Central memory CD4-positive, alpha-beta T cell (primary cell): ENCODE data around the gene IL25.
A peak's percentile ranks its signal among the peaks of the same experiment; 100 is the strongest.
"Not testable (repeated sequence)": the region's sequence is repeated elsewhere in the genome, so short reads cannot be mapped to it uniquely, and the experiment has no call there.

ENCODE experiments used
- DNase-seq: peaks from one replicate; pipeline ENCODE4 v3.0.0; 2022
- total RNA-seq, 3 experiments: gene quantifications; one replicate each; lab custom pipeline; 2026; lab: John Stamatoyannopoulos, UW

Gene IL25
- 0 reads per million in 3 experiments for total RNA-seq

DNA sequence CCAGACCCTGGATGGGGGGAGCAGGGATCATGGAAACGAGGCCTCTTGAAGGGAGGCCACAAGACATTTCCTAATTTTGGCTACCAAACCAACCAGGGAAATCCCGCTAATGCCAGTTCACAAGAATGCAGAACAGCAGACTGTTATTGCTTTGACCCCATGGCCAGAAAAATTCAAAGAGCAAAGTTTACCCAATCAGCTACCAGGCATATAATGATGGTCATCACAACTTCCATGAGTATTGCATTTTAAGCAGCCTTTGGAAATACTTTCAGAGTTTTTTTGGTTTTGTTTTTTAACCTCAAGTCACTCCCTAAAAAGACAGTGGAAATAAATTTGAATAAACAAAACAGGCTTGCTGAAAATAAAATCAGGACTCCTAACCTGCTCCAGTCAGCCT lies at the start of gene IL25:
TSS of gene IL25 (plus strand) at position 301 of the 400 bp plus-strand sequence.
- no peak for DNase-seq

DNA sequence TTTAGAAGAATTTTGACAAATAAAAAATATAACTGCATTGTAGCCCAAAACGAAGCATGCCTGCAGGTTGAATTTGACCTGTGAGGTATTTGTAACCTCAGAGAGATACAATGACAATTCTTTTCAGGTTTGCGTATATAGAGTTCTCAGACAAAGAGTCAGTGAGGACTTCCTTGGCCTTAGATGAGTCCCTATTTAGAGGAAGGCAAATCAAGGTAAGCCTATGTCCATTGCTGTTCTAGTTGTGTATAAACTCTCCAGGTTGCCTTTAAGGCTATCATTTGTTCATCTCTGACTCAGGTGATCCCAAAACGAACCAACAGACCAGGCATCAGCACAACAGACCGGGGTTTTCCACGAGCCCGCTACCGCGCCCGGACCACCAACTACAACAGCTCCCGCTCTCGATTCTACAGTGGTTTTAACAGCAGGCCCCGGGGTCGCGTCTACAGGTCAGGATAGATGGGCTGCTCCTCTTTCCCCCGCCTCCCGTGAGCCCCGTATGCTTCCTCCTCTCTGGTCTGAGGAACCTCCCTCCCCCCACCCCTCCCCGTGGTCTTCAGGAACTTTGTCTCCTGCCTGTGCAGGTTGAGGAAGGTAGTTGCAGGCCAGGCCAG lies 48.7 kb upstream of the IL25 start:
- no peak for DNase-seq

DNA sequence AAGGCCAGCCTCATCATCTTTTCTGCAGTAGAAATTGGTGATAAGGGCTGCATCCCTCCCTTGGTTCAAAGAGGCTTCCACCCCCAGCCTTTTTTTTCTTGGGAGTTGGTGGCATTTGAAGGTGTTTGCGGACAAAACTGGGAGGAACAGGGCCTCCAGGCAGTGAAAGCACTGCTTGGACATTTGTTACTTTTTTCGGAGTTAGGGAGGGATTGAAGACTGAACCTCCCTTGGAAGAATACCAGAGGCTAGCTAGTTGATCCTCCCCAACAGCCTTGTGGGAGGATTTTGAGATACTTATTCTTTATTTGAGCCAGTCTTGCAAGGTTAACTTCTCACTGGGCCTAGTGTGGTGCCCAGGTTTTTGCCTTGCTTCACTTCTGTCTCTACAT lies 48.2 kb upstream of the IL25 start:
- no peak for DNase-seq

DNA sequence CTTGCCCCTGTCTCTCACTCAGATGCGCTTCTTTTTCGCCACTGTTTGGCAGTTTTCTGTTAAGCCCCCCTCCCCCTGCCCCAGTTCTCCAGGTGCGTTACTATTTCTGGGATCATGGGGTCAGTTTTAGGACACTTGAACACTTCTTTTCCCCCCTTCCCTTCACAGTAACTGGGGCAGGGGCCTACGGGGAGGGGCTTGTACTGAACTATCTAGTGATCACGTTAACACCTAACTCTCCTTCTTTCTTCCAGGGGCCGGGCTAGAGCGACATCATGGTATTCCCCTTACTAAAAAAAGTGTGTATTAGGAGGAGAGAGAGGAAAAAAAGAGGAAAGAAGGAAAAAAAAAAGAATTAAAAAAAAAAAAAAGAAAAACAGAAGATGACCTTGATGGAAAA lies 47.6 kb upstream of the IL25 start:
- no peak for DNase-seq

DNA sequence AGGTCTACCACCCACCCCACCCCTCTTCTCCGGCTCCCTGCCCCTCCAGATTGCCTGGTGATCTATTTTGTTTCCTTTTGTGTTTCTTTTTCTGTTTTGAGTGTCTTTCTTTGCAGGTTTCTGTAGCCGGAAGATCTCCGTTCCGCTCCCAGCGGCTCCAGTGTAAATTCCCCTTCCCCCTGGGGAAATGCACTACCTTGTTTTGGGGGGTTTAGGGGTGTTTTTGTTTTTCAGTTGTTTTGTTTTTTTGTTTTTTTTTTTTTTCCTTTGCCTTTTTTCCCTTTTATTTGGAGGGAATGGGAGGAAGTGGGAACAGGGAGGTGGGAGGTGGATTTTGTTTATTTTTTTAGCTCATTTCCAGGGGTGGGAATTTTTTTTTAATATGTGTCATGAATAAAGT lies 46.9 kb upstream of the IL25 start:
- not testable (repeated sequence) for DNase-seq

DNA sequence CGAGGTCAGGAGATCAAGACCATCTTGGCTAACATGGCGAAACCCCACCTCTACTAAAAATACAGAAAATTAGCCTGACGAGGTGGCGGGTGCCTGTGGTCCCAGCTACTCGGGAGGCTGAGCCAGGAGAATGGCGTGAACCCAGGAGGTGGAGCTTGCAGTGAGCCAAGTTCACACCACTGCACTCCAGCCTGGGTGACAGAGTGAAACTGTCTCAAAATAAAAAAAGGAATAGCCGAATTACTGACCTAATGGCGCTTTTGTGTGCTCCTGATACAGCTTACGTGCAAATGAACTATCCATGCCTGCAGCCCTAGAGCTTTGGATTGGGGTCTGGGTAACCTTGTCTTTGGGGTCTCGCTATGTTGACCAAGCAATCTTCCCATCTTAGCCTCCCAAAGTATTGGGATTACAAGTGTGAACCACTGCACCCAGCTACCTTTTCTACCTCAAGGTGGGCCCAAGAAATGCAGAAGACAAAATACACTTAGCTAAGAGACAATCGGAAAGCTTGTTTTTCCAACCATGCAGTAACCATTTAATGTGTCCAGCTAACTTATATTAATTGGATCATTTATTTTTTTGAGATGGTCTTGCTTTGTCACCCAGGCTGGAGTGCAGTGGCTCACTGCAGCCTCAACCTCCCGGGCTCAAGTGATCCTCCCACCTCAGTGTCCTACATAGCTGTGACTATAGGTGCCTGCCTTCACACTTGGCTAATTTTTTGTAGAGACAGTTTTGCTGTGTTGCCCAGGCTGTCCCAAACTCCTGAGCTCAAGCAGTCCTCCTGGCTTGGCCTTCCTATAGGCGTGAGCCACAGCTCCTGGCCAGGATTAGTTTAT lies 45.9 kb upstream of the IL25 start:
- DNase-seq: no peak

DNA sequence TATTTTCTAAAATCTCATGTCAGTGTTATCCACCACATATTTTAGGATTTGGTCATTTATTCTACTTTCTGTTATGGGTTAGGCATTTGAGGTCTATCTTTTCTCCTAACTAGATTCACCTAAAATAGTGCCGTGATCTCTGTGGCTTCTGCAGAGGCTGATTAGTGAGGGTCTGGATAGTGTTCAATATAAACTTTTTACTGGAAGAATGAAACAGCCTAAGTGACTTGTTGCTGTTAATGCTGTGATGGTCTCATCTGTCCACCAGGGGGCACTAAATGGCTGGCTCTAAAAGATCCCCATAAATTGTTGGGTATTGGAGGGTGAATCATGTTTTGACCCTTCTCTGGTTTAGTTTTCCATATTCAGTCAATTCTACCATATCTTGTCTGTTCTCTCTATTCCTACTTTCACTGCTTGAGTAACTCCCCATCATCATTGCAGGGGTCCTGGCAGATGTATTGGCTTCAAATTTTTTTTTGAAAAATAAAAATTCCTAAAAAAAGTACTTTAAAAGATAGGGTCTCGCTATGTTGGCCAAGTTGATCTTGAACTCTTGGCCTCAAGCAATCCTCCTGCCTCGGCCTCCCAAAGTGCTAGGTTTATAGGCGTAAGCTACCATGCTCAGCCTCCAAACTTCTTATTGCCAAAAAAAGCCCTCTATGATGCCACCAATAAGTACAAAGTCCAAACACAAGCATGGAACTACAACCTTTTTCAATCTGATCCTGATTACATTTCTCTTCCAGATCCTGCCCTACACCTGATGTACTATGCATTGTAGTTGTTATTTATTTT lies 44.5 kb upstream of the IL25 start:
- peak; percentile 50 for DNase-seq

DNA sequence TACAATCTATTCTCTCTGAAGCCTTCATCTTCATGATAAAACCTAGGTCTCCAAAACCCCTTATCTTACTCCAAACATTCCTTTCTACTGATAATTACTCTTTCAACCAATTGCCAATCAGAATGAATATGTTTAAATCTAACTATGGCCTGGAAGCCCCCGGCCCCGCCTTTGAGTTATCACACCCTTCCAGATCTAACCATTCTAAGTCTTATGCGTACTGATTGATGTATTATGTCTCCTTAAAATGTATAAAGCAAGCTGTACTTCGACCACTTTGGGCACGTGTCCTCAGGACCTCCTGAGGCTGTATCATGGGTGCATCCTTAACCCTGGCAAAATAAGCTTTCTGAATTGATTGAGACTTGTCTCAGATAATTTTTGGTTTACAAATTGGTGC lies 37.0 kb upstream of the IL25 start:
- no peak for DNase-seq

DNA sequence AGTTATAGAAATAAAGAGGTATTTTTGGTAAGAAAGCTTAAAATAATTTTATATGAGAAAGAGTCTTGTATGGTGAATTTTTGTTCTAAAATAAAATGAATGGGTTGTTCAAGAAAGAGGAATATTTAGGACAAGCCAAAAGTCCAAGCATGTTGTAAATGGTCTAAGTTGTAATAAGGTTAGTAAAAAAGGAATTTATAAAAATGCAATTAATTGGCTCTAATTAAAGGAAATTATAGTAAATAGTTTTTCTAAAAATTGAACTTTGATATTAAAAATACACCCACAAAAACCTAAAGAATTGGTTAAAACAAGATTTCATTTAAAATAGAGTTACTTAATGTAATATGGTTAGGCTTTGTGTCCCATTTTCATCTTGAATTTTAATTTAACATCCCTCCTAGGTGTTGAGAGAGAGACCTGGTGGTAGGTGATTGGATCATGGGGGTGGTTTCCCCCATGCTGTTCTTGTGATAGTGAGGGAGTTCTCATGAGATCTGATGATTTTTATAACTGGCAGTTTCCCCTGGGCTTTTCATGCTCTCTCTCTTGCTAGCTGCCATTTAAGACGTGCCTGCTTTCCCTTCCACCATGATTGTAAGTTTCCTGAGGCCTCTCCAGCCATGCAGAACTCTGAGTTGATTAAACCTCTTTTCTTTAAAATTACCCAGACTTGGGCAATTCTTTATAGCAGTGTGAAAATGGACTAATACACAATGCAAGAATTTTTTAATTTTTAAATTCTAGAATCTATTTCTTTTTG lies 32.9 kb upstream of the IL25 start:
- no peak for DNase-seq

DNA sequence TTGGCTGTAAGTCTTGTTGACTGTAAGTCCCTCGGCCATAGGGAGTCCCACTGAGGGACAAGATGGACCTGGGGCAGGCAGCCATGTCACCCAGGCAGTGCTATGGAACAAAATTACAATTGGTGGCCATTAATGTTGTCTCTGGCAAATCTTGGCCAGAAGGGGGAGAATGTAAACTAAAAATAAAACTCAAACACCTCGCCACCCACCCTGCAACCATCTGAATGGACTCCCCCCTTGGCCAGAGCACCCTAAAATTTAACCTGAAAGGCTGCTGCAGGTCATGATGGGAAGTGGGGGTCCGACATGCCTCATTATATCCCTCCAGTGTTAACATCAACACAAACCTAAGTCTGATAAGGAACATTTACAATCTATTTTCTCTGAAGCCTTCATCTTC lies 28.1 kb upstream of the IL25 start:
- DNase-seq: no peak

DNA sequence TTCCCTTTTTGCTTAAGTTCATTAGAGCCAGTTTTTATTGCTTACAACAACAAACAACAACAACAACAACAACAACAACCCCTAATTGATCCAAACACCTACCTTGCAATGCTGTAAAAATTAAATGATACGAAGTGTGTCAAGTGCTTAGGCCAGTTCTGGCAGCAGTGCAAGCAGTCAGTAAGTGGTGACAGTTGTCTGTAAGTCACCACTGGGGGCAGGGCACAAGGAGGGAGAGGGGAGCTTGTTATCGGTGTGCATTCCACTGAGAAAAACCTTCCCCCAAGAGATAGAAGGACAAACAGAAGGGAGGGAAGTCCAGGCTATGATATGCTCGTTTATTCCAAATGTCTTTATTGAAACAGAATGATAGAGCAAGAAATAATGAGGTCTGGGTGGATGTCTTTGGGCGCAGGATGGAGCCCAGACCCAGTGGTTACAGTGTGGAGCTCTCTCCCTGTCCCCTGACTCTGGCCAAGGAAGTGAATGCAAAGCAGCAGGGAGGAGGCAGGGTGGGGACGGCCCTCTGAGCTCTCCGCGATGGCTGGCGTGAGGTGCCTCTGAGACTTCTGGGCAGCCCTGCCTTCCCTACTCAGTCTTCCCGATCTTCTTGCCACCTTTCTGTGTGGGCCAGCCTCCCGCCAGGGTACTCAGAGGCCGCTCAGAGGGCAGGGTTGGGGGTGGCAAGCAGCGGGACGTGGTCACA lies 26.5 kb upstream of the IL25 start:
- no peak for DNase-seq

DNA sequence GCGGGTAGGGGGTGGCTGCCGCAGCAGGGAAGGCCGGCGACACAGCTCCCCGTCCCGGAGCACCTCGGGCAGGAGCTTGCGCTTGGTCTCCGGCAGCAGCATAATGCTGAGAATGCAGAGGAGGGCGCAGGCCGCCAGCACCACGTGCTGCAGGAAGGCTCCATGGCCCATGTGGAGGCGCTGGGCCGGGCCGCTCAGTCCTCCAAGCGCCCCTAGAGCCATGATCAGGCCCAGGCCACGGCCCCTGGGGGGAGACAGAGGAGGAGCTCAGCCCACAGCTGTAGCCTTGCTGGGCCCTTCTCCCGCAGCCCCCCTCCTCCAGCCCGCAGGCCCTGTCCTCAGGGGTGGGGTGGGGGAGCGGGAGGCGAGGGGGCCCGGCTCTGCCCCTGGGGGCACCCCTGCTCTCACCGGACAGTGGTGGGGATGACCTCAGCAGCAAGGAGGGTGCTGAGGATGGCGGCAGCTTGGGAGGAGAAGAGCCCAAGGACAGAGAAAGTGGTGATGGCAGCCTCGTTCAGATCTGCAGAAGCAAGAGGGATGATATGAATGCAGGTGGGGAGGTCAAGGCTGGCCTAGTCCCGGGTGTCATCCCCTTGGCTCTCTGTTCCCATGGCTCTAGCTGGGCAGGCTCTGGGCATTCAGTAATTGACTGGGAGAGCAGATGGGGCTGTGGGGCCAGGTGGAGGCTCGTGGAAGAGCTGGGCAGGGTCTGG lies 25.8 kb upstream of the IL25 start:
- DNase-seq: no peak

DNA sequence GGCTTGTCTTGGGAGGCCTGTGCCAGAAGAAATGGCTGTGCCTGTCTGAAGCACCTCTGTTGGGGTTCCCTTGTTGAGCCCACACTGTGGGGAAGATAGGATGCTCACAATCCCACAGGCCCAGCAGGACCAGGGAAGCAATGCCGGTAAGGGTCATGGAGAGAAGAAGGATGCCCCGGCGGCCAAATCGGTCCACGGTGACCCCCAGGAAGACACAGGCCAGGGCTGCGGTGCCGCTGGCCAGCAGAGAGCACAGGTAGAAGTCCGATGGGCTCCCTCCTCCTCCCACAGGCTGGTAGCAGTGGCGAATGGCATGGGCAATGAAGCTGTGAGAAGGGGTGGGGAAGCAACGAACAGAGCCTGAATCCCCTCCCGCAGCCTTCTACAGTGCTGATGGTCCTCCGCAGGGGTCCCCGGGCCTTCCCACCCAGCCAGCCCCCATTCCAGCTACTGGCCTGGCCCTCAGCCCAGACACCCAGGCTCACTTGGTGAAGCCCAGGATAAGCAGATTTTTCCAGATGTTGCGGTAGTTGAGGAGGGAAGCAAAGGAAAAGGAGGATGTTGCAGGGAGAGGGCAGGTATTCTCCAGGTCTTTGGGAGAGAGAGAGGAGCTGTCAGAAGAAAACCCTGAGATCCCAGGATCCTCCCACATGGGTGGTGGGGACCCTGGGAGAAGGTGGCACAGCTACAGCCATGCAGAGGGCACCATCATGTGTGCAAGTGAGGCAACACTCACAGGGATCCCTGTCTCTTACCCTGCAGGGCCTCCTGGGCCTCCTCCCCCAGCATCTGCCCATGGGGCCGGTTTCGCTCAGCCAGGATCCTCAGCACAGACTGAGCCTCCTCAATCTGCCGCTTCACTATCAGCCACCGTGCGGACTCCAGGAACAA lies 25.0 kb upstream of the IL25 start:
- DNase-seq: no peak

DNA sequence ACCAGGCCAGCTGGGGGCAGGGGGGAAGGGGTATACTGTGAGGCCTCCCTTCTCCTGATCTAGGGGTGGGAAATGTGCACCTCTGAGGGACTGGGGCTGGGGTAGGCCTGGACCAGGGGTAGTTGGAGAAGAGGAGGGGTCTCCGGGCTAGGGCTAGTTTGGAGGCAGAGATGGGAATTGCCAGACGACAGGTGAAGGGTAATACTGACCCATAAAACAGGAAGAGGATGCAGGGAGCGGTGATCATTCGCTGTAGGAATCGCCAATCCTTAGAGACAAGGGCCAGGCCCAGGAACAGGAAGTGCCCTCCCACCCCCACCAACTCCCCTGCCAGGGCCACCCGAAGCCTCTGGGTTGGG lies 24.3 kb upstream of the IL25 start:
- no peak for DNase-seq

DNA sequence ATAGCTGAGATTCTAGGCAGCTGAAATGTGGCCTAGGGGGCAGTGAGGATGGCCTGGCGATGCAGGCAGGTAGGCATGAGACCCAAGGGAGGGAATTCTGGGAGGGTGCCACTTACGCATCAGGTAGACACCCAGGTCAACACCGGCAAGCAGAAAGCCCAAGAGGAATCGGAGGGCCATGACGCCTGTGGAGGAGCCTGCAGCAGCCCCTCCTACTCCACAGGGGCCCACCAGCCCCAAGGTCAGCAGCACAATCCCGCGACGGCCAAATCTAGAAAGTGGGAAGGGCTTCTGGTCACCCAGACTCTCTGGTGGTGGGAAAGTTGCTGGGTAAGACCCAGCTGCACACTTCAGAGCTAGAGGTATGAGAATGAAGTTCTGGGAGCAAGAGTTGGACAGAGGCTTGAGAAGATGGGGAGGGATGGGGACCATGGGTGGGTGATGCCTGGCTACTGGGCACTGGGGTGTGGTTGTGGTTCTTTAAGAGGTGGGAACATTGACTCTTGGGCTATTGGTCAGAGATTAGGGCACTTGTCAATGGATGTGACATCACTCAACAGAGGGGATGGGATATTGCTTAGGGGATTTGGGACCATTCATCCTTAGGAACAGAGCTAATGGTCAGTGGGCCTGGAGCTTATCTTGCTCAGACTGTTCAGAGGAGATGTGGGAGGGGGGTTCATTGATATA lies 23.3 kb upstream of the IL25 start:
- no peak for DNase-seq

DNA sequence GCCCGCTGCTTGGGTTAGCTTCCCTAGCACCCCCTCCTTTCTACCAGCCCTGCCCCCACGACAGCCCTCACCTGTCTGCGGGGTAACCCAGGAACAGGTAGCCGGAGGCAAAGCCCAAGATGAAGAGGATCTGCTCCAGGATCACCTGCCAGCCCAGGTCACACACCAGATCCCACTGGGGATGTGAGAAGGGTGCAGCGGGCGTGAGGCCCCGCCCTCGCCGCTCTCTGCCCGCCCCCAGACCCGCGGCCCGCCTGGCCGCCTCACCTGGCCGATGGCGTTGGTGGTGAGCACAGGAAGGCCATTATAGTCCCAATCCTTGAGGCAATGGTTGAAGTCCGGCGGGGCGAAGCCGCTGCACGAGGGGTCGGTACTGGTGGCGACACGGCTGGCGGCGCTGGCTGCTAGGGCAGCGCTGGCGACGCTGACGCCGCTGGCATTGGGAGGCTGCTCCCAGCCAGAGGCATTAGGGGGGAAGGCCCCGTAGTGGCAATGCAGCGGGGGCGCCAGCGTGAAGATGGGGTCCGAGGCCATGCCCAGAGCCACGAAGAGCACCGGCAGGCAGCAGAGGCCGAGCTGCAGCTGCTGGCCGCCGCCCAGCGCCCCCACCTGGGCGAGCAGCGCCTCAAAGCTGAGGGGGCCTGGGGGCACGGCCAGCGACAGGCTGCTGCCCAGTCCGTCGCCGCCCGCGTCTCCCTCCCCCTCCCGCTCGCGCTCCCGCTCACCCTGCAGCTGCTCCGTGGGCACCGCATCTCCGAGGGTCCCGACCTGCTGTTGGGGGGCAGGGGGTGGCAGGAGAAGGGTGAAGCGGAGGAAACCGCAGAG lies 20.7 kb upstream of the IL25 start:
- DNase-seq: no peak

DNA sequence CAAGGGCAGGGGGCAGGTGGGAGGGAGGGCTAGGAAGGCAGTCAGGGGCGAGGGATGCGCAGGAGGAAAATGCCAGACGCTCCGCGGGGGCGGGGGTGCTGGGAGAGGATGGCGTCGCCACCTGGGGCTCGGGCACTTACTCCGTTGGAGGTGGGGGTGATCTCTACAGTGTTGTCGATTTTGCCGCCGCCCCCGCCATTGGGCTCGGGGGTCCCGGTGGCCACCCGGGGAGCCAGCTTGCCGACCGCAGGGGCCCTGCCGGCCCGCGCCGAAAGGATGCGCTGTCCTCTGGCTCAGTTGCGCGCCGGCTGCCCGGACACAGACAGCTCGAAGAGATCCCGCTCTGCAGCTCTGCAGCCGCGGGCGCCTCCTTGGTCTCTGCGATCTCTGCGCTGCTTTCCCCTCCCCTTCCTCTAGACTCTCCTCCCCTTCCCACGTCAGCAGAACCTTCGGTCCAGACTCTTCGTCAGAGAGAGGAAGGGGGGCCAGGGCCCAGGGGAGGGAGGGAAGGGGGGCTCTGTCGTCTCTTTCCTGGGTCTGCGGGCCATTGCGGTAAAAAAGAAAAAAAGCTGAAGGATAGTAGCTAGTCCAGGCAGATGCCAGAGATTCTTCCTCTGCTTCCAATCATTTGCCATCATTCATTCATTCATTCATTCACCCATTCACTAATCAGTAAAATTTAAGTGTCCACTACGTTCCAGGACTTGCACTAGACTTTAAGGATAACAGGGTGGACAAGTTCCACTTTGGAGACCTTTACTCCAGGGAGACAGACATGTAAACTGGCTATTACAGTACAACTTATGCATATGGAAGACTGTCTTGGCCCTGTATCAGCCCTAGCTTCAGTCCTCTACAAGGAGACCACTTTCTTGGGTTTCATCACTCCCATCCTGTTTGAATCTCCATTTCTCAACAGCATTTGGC lies 19.8 kb upstream of the IL25 start, which contains the start of gene SLC22A17:
TSS of gene SLC22A17 (minus strand) at position 382 of the 927 bp plus-strand sequence.
- DNase-seq: peak; percentile 59

DNA sequence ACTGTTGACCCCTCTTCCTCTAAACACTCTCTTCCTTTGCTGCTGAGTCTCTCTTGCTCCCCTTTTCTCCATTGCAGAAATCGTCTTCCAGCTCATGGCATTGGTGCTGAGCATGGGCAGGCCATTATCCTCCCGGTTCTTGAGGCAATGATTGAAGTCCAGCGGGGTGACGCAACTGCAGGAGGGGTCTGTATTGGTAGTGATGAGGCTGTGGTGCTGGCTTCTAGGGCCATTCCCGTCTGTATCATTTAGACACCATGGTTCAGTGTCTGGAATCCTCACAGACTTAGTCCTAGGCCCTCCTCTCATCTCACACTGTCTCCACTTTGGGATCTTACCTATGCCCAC lies 19.2 kb upstream of the IL25 start:
- no peak for DNase-seq
